Measurements from ENCODE around the gene TULP4.

TULP4 gene

GRCh38 chr6:158312165-158312564, at the start of gene TULP4:
TSS of gene TULP4 (plus strand) at chr6:158312465. CDS start at chr6:158314017, 1,552 bp downstream.
- DNase-seq (ENCODE audit: low spot score) = no peak

GRCh38 chr6:158262755-158263154, 49.5 kb upstream of the TULP4 start:
- DNase-seq (ENCODE audit: low spot score) = no peak

DNA sequence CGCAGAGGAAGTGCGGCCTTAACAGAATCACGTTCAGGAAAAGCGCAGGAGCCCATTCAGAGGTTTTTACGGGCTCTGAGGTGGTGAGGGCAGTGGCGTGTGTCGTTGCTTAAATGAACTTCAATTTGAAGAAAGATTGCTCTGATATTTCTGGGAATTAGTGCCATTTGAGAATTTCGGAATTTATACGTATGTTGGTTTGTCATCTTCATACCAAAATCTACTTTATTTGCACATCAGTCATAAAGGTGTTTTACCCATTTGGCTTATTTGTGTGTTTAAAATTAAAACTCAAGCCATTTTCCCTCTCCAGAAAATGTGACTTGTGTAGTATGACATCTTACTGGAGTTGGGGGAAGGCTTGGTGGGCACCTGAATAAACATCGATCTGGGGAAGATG, 48.1 kb upstream of the TULP4 start:
- DNase-seq (ENCODE audit: low spot score) = no peak

GRCh38 chr6:158266131-158266530, 46.1 kb upstream of the TULP4 start:
- no peak for DNase-seq (ENCODE audit: low spot score)

DNA sequence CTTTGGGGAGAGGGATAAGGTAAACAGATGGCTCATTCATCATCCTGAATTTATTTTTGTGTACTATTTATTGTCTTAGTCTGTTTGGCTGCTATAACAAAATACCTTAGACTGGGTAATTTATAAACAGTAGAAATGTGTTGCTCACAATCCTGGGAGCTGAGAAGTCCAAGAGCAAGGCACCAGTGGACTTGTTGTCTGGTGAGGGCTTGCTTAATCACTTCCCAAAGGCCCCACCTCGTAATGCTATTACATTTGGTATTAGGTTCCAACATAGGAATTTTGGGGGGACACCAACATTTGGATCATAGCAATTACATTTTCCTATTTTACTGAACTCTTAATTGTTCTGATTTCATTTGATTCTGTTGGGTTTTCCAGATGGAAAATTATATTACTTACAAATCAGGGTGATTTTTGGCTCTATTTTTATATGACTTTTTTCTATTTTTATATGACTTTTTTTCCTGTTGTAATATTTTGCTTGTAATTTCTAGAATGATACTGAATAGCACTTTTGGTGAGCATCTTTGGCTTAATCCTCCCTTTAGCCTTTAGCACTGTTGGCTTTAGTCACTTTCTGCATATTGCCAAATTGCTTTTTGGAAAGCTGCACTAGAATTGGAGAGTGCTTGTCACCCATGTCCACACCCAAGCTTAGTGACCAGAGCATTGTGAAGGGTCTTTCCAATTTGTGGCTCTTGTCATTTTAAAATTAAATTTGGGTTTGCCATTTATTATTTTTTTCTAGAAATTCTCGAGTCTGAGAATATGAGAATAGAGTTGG, 43.7 kb upstream of the TULP4 start:
- DNase-seq (ENCODE audit: low spot score) = no peak

DNA sequence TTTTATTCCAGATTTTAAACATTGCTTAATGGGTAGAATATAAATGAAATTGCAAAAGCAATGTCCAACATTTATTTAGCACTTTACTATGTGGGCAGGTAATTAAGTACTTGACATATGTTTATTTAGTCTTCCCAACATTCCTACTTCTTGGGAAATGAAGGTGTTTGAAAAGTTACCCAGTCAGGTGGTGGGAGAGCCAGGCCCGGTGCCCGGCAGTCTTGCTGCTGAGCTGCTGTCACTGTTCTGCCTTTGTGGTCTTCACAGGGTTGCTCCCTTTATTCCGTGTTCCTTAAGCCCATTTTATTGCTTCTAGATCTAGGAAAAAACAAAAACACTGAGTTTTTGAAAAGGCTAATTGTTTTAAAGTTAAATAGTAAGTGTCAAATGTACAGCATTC, 42.6 kb upstream of the TULP4 start:
- no peak for DNase-seq (ENCODE audit: low spot score)

DNA sequence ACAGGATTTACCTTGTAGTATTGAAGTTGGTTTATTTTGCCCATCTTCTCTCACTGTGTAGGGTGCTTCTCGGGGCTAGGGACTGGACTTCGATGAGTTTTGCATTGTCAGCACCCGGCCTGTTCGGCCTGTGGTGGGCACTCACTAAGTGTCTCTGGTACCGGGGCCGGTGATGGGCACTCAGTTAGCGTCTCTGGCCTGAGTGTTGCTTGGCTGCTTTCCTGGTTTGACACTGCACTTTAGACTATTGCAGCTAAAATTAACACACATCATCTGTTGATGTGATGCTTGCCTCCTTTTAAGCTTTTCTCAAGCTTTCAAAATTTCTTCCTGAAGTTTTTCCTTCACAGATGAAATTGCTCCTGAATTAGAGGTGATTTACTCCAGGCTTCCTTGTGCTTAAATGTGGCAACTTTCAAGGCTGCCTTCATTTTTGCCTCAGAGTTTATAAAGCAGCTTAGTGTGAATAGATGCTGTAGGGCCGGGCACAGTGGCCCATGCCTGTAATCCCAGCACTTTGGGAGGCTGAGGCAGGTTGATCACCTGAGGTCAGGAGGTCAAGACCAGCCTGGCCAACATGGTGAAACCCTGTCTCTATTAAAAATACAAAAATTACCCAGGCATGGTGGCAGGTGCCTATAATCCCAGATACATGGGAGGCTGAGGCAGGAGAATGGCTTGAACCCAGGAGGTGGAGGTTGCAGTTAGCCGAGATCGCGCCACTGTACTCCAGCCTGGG, 41.7 kb upstream of the TULP4 start:
- DNase-seq (ENCODE audit: low spot score) = no peak

- DNase-seq (ENCODE audit: low spot score) = no peak
Observed at GRCh38 chr6:158272324-158272723, 39.9 kb upstream of the TULP4 start.

GRCh38 chr6:158278004-158278403, 34.3 kb upstream of the TULP4 start:
- DNase-seq (ENCODE audit: low spot score) = no peak

DNA sequence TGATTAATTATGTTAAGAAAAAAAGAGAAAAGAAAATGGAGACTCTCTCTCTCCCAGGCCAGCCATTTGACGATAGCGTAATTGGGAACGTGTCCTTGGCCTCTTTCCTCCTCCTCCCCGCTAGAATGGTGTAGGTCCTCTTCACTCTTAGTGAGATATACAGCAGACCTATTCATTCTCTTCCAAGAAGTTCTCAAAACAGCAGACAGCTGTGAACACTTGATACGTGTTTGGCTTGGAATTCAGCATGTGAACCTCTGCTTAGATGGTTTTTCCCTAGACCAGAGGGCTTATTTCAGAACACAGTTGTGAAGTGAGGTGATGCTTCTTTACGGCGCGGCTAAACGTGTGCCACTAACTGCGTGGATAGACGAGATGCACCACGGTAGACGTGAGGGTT, 32.6 kb upstream of the TULP4 start:
- DNase-seq (ENCODE audit: low spot score) = no peak

DNA sequence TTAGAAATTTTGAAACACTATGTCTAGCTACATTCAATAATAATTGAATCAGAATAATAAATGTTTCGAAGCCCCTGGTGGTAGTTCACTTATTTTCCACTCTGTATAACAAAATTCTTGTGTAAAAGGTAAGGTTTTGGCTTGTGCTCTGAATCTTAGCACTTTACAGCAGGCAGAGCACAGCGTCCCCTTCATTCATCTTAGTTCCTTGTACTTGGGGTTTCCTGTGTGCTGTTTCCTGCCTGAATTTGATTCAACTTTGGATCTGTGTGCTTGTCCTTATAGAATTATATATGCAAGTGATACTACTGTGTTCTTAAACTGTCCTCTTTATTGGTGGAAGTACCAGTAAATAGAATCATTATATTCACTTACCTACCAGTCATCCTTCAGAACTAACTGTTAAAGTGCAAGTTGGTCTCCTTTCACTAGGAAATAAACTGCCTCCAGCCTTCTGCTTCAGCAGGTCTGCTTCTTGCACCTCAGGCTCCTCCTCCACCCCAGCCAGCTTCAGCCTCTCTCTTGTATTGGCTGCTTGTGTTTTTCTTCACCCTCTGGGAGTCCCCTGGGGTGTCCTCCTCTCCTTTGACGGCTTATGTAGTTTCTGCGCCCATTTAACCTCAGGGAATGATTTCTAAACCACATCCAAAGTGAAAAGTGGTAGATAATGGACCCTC, 28.8 kb upstream of the TULP4 start:
- peak; percentile 28 for DNase-seq (ENCODE audit: low spot score)

GRCh38 chr6:158284007-158284875, 28.0 kb upstream of the TULP4 start:
- peak; percentile 65 for DNase-seq (ENCODE audit: low spot score)

DNA sequence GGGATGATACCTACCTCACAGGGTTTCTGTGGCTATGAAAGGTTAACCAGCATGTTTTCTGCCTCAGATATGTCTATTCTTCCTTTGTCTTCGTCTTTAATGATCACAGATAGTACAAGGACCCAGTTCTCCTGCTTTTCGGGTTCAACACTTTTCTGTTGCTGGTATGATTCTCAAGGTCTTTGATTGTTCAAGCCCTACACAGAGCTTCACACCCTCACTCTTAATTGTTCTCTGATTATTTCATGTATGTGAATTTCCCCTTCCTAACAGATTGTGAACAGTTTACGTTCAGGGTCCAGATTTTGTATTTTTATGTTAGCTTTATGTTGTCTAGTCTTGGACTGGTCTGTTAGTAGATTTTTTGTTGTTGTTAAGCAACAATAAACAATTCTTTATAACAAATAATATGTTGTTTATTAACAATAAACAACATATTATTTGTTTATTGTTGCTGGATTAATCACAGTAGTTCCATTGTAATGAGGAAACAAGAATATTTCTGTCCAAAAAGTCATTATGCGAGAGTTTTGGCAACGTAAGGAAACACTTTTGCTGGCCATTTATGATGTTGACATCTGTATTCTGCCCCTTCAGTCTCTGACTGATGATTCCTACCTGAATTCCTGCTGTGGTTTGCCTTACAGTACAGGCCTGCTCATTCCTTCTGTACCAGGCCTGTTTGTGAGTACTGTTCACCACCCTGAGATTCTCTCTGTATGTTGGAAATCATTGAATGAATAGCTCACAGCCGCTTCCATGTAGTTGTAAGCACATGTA, 27.2 kb upstream of the TULP4 start:
- DNase-seq (ENCODE audit: low spot score) = no peak

DNA sequence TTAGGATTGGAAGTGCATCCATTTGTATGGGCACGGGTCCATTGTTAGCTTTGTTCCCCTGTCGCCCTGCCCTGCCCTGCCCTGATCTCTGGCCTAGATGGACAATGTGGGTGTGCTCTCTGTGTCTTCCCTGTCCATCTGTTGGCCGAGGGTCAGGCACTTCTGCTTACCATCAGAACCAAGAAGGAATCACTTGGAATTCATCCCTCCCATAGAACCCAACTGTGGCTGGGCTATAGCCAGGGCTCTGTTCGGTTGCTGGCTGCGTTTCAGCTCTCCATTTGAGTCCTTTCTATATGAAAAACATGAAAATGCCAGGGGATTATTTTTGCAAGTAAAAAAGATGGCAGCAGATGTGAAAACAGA, 26.6 kb upstream of the TULP4 start:
- DNase-seq (ENCODE audit: low spot score) = peak; percentile 68

GRCh38 chr6:158286413-158286812, 25.9 kb upstream of the TULP4 start:
- DNase-seq (ENCODE audit: low spot score) = no peak

DNA sequence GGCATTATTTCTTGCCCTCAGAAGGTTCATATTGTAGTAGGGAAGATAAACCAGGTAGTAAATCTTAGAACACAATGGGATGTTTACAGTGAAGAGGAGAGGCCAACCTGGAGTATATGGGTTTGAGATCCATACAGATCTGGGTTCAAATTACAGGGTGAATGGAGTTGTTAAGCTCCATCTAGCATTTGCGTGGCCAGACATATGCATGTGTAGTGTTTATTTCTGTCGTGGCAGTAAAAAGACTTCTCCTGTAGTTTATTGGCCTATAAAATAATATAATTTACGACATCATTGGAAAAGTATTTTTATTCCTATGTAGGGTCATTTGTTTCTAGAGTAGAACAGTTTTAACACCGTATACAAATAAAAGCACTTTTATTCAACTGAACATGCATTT, 25.2 kb upstream of the TULP4 start:
- no peak for DNase-seq (ENCODE audit: low spot score)

- no peak for DNase-seq (ENCODE audit: low spot score)
Observed at GRCh38 chr6:158290040-158290439, 22.2 kb upstream of the TULP4 start.

- no peak for DNase-seq (ENCODE audit: low spot score)
Observed at GRCh38 chr6:158290659-158291058, 21.6 kb upstream of the TULP4 start.

- DNase-seq (ENCODE audit: low spot score) = no peak
Observed at GRCh38 chr6:158292016-158292415, 20.2 kb upstream of the TULP4 start.

GRCh38 chr6:158293122-158293521, 19.1 kb upstream of the TULP4 start:
- DNase-seq (ENCODE audit: low spot score) = no peak
